Ectodermal cell (in vitro differentiated cells): ENCODE data around the gene CETN2.

Source experiments
- H3K27ac ChIP-seq: 2 replicates; pipeline ENCODE4 v1.7.0; 2013; ENCODE audit warnings: mild to moderate bottlenecking, low read depth, low read length; ENCODE audit not compliant: insufficient read depth, poor library complexity, severe bottlenecking
- H3K27me3 ChIP-seq: 2 replicates; pipeline ENCODE4 v1.7.0; 2013; ENCODE audit warnings: mild to moderate bottlenecking, low read length; ENCODE audit not compliant: insufficient read depth, control insufficient read depth, poor library complexity, severe bottlenecking
- H3K36me3 ChIP-seq: one replicate; pipeline ENCODE4 v1.7.0; 2013; ENCODE audit warnings: low read length; ENCODE audit not compliant: control insufficient read depth, insufficient read depth
- H3K4me1 ChIP-seq: one replicate; pipeline ENCODE4 v1.7.0; 2013; ENCODE audit warnings: low read length; ENCODE audit not compliant: control insufficient read depth, insufficient read depth
- H3K4me3 ChIP-seq: 2 replicates; pipeline ENCODE4 v1.7.0; 2013; ENCODE audit warnings: low read depth, low read length, control low read depth; ENCODE audit not compliant: insufficient read depth
- H3K9me3 ChIP-seq: 2 replicates; pipeline ENCODE4 v1.7.0; 2013; ENCODE audit warnings: mild to moderate bottlenecking, low read length, moderate library complexity; ENCODE audit not compliant: control insufficient read depth
- WGBS, 2 experiments: methylation state at CpG; one replicate each; pipeline ENCODE4 v1.1.7; 2013; ENCODE audit warnings: missing lambda C conversion rate in 2 of 2; 5-methylcytosine and 5-hydroxymethylcytosine counted together

The CETN2 gene

DNA sequence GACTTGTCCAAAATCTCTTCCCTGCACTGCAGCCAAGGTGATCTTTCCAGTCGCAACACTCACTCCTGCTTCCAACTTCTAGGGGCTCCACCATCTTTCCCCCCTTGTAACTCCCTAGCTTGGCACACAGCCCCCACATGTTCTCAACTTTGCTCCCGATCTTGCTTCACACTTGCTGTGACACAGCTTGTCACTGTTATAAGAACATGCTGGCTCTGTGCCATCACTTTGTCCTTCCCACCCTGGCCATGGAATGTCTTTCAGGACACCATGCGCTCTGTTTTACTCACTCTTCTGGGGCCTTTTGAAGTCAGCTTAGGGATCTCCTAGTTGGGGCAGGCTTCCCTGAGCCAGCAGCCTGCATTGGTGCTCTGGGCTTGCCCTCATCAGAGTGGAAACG lies 2.8 kb upstream of the CETN2 start:
- H3K4me3 ChIP-seq: no peak overlapping the region
- peaks cover 3% of the 10 kb centered on the region for H3K4me1 ChIP-seq
- H3K9me3 ChIP-seq: no peaks in the 10 kb centered on the region
- WGBS, 2 experiments: 91 to 95% methylated on average over 4 of the region's 4 CpGs
- no peak overlapping the region for H3K27ac ChIP-seq
- H3K36me3 ChIP-seq: no peaks in the 10 kb centered on the region
- no peaks in the 10 kb centered on the region for H3K27me3 ChIP-seq

DNA sequence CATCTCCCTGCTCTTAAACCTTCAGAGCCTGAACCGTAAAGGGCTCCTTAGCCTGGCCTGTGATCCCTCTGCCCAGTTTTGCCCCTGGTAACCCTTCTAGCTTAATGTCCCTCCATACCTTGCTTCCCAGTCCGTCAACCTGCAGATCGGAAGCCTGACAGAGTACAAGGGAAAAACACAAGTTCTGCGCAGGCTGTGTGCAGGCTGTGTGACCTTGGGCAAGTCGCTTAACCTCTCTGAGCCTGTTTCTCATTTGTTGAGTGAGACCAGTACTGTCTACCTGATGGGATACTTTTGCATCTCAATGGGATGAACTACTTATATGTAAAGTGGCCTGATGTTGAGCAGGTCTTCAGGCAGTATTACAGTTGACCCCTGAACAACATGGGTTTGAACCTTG lies 2.0 kb upstream of the CETN2 start:
- no peaks in the 10 kb centered on the region for H3K9me3 ChIP-seq
- no peak overlapping the region for H3K27ac ChIP-seq
- H3K4me3 ChIP-seq: no peak overlapping the region
- no peaks in the 10 kb centered on the region for H3K36me3 ChIP-seq
- H3K4me1 ChIP-seq: peaks cover 3% of the 10 kb centered on the region
- WGBS, 2 experiments: 93 to 97% methylated on average over 5 of the region's 5 CpGs
- no peaks in the 10 kb centered on the region for H3K27me3 ChIP-seq

DNA sequence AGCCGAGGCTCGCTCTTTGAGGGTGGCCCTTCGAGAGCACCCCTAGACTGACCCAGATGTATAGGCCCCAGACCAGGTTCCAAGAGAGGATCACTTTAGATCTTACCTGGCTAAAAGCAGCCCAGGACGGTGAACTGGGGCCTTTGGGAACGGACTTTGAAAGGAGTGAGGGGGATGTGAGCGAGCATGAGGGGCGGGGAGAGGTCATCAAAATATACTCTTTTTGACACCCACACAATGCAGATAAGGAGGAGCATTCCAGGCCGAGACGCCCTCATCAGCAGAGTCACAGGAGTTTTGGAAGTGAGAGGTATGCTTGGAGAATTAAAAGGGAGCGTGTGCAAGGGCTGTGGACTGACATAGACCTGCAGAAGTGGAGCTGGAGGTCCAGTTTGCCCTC lies 834 bp upstream of the CETN2 start:
- Histone ChIP-seq H3K4me1 (peaks cover 3% of the 10 kb centered on the region), H3K36me3 (no peaks in the 10 kb centered on the region), H3K9me3 (no peaks in the 10 kb centered on the region), H3K27ac (no peak overlapping the region), H3K27me3 (no peaks in the 10 kb centered on the region), H3K4me3 (peak overlapping the region; percentile 68)
- WGBS, 2 experiments: 5 to 6% methylated on average over 10 of the region's 10 CpGs

DNA sequence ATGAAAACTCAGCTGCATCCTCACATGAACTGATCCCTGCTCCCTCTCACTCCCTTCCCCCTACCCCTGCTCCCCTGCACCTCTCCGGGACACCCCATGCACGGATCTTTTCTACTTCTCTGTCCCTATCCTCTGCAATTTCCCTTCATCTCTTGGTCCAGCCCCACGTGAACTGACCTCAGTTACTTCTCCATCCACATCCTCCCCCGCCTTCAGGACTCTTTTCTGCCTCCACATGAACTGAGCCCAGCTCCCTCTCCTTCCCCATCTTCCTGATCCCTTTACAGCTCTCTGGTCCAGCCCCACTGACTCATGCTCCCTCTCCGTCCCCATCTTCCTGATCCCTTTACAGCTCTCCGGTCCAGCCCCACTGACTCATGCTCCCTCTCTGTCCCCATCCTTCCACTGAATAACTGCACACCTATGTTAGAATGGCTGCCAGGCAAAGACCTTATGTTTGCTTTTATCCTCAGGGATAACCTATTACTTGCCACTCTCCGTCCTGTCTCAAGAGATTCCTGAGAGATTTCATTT lies 5.6 kb downstream of the CETN2 start:
- 55 to 58% methylated on average over 6 to 7 of the region's 7 CpGs for WGBS, 2 experiments

DNA sequence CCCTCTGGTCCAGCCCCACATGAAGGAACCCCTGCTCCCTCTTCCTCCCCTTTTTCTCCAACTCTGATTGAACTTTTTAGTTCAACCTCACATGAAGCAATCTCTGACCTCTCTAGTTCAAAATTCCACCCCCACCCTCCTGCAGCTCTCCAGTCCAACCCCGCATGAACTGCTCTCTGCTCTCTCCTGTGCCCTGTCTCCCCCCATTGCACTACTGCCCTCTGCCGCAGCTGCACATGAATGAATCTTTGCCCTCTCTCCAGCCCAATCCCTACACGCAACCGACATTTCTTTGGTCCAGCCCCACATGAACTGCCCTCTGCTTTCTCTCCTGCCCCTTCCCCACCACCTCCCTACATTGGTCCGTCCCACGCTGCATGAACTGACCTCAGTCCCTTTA lies 6.9 kb downstream of the CETN2 start:
- Histone ChIP-seq H3K4me1 (no peaks in the 10 kb centered on the region), H3K4me3 (no peak overlapping the region), H3K27ac (no peak overlapping the region), H3K9me3 (no peaks in the 10 kb centered on the region), H3K27me3 (no peaks in the 10 kb centered on the region), H3K36me3 (no peaks in the 10 kb centered on the region)
- 70 to 71% methylated on average over 6 of the region's 6 CpGs for WGBS, 2 experiments

More for the DNA sequence above, 5.6 kb downstream of the CETN2 start:
- Histone ChIP-seq H3K9me3 (no peaks in the 10 kb centered on the region), H3K27ac (no peak overlapping the region), H3K27me3 (no peaks in the 10 kb centered on the region), H3K4me3 (no peak overlapping the region), H3K4me1 (no peaks in the 10 kb centered on the region), H3K36me3 (no peaks in the 10 kb centered on the region)

DNA sequence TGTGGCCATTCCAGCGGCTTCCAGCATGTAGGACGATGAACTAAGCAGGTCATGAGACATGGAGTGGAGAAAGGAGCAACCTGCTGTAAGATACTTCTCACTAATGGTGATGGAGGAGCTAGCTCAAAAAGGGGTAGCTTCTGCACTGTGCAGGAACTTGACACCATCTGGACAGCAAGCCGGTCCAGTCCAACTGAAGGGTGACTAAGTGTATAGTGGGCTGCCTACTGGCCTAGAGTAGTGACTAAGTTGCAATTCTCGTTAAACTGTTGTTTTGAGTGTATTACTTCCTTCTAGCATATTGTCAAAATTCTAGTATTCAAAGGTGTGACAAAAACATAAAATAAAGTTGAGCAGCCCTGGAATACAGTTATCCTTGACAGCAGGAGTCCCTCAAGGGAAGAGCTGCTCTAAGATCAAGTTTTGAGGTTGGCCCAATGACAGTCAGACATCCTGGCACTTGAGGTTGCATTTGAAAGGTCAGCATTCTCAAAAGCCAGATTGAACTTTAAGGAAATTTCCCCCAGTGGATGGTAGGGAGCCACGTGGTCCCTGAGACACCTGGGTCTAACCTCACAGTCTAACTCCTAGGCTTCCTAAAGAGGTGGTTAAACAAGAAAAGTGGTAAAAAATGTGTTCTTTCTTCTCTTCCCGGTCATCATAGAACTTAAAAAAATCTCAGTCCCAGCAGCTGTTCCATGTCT lies 8.0 kb downstream of the CETN2 start:
- H3K27me3 ChIP-seq: no peaks in the 10 kb centered on the region
- no peaks in the 10 kb centered on the region for H3K4me1 ChIP-seq
- no peak overlapping the region for H3K4me3 ChIP-seq
- no peaks in the 10 kb centered on the region for H3K9me3 ChIP-seq
- WGBS, 2 experiments: 70 to 71% methylated on average over 5 to 6 of the region's 6 CpGs
- H3K36me3 ChIP-seq: no peaks in the 10 kb centered on the region
- no peak overlapping the region for H3K27ac ChIP-seq

DNA sequence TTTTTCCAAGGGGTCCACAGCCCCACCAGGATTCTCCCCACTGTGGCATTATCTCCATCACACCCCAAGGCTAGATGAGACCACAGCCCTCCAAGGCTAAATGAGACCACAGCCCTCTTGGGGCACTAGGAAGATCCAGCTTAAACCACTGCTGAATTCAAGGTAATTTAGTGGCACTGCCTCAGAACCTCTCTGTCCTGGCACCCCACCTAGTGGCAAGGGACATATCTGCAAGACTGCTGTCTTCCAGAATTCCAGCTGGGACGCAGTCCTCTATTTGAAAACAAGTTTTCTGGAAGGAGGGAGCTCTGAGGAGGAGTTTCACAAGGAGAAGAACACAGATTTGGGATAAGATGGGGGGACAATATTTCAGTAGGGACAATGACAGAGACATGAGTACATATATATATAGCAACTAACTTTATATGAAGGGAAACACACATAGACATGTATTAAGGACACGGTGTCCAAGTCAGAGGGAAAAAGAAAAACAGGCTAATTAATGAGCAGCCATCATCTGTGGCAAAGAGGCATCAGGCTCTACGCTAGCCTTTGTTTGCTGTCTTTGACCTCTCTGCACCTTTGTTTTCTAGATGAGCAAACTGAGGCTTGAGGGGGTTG lies 9.3 kb downstream of the CETN2 start:
- Histone ChIP-seq H3K4me1 (no peaks in the 10 kb centered on the region), H3K27ac (no peak overlapping the region), H3K4me3 (no peak overlapping the region), H3K27me3 (no peaks in the 10 kb centered on the region), H3K36me3 (no peaks in the 10 kb centered on the region), H3K9me3 (no peaks in the 10 kb centered on the region)
- 48 to 63% methylated on average over 3 of the region's 3 CpGs for WGBS, 2 experiments

DNA sequence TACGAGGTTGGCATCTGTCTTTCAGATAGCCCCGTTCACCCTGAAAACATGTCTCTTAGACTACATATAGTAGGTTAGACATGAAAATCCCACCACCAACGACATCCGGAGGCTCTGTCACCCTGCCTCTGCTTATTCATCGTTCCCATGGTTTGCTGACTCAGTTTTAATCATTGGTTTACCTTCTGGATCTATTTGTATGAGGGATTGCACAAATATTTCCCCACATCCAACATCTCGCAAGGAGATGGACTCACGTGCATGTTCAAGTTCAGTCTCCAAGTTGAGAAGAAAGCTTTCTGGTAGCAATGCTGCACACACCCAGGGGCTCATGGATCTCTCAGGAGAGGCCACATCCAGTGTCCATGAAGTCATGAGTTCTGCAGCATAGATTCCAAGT lies 10.8 kb downstream of the CETN2 start:
- Histone ChIP-seq H3K9me3 (no peaks in the 10 kb centered on the region), H3K27ac (no peak overlapping the region), H3K27me3 (no peaks in the 10 kb centered on the region), H3K4me3 (no peak overlapping the region), H3K4me1 (no peaks in the 10 kb centered on the region), H3K36me3 (no peaks in the 10 kb centered on the region)
- 91 to 92% methylated on average over 6 to 7 of the region's 7 CpGs for whole genome bisulfite sequencing, 2 experiments

DNA sequence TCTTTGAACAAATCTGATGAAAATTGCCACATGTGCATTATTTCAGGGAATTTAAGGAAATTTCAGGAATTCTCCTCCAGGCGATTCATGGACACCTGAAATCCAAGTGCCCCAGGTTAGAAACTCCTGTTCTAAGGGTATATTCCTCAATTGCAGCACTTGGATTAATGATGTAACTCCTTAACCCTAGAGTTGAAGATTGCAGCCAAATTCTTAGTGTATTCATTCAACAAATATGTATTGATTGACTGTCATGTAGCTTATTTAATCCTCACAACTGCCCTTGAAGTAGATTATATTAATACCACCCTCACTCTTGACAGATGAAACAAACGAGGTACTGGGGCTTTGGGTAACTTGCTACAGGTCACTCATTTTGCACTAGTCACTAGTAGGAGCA lies 11.3 kb downstream of the CETN2 start:
- 90 to 92% methylated on average over 2 of the region's 2 CpGs for WGBS, 2 experiments
- Histone ChIP-seq H3K4me3 (no peak overlapping the region), H3K4me1 (no peaks in the 10 kb centered on the region), H3K9me3 (no peaks in the 10 kb centered on the region), H3K27ac (no peak overlapping the region), H3K27me3 (no peaks in the 10 kb centered on the region), H3K36me3 (no peaks in the 10 kb centered on the region)

DNA sequence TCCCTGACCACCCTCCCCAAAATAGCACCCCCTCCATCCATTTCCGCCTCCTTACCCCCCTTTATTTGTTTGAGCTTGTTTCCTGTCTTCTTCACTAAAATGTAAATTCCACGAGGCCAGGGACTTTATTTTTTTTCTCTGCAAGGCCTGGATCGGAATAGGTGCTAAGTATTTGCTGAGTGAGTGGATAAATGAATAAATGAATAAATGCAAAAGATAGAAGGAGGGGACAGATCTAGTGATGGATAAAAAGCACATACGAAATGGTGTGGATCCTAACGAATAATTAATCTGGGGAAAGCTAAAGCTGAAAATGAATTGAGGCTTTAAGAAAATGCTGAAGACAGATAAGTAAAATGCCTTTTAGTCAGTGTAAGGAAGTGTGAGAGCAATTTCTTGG lies 12.2 kb downstream of the CETN2 start:
- Histone ChIP-seq H3K36me3 (no peaks in the 10 kb centered on the region), H3K4me3 (no peak overlapping the region), H3K9me3 (no peaks in the 10 kb centered on the region), H3K27me3 (no peaks in the 10 kb centered on the region), H3K4me1 (no peaks in the 10 kb centered on the region), H3K27ac (no peak overlapping the region)
- 91 to 95% methylated on average over 4 to 5 of the region's 5 CpGs for WGBS, 2 experiments
